ENCODE measurements around the gene TMC6. TPM values are rescaled to one million over a fixed set of nuclear protein-coding genes. Genes with fewer than 3 reads are reported as not detected.
"Not testable (repeated sequence)": the region's sequence is repeated elsewhere in the genome, so short reads cannot be mapped to it uniquely, and the experiment has no call there.

The TMC6 gene, protein sequence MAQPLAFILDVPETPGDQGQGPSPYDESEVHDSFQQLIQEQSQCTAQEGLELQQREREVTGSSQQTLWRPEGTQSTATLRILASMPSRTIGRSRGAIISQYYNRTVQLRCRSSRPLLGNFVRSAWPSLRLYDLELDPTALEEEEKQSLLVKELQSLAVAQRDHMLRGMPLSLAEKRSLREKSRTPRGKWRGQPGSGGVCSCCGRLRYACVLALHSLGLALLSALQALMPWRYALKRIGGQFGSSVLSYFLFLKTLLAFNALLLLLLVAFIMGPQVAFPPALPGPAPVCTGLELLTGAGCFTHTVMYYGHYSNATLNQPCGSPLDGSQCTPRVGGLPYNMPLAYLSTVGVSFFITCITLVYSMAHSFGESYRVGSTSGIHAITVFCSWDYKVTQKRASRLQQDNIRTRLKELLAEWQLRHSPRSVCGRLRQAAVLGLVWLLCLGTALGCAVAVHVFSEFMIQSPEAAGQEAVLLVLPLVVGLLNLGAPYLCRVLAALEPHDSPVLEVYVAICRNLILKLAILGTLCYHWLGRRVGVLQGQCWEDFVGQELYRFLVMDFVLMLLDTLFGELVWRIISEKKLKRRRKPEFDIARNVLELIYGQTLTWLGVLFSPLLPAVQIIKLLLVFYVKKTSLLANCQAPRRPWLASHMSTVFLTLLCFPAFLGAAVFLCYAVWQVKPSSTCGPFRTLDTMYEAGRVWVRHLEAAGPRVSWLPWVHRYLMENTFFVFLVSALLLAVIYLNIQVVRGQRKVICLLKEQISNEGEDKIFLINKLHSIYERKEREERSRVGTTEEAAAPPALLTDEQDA
- 50.5 and 69.0 TPM in 2 replicates for total RNA-seq (2014; rRNA removed; shearing (Covaris generic))

DNA sequence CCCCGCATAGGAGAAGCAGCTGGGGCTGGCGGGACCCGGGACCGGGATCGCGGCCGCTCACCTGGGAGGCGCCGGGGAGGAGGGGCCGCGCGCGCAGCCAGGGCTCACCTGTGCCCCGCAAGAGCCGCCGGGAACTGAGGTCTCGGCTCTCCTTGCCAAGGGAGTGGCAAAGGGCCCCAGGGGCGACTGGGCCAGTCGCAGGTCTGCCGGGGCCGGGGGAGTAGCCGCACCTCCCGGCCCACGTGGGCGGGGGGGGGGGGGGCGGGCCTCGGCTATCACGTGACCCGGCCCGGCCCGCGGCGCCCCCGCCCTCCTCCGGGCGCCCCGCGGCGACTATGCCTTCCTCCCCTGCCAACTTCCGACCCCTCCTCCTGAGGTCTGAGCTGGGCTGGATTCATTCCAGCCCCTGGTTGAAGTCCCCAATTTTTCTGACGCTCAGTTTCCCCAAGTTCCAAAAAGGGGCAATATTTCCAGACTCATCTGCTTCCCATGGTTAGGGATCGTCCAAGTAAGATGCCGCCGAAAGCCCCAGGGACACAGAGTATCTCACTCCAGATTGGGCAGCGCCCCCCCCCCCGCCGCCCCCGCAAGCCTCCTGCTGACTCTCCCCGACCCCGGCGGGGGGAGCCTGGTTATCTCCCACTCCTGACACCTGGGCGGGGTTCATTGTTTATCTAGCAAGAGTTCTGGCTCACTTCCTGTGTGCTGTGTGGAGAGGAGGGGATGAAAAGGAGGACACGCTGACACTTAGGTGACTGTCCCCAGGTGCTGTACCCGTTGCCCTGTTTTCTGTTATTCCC, at the start of gene TMC6:
TSS of gene TMC6 (minus strand) at position 205 of the 800 bp plus-strand sequence. CDS start 1,923 bp downstream, outside the sequence.
- DNase-seq (ENCODE audit: low spot score), result no peak

DNA sequence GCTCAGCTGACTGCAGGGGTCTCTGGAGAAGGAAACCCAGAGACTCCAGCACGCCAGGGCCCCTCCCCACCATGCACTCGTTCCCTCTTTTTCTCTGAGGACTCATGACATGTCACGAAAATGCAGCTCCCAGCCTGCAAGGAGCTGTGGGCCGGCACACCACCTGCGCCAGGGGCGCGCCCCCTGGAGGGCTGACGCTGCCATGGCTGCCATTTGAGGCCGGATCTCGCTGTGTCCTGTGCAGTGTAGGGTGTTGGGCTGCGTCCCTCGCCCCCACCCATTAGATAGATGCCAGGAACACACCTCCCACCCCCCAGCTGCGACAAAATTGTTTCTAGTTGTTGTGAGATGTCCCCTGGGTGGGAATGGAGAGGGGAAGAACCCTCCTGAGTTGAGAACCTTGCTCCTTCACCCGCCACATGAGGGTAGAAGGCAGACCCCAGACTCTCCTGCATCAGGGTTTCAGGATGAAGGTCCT, 48.0 kb upstream of the TMC6 start:
- no peak for DNase-seq (ENCODE audit: low spot score)
- in situ Hi-C loops (cut with HindIII; ENCODE audit: low sequenced_read_pairs), result no loop called here

More for the DNA sequence above, at the start of gene TMC6:
- in situ Hi-C loops (cut with HindIII; ENCODE audit: low sequenced_read_pairs), result no loop called here

DNA sequence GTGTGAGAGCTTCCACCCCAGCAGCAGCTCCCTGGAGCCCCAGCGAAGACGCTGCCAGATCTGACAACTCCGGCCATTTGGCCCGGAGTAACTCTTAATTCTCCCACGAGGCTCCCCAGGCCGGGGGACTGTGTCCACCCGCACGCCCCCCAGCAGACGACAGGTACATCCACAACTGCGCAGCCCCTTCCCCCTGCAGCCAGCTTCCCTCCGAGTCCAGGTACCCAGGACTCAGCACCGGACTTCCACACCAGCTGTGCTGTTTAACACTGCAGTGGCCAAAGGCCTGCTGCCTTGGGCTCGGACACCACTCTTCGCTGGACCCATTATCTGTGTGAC, 47.1 kb upstream of the TMC6 start:
- no peak for DNase-seq (ENCODE audit: low spot score)
- in situ Hi-C loops (cut with HindIII; ENCODE audit: low sequenced_read_pairs), result no loop called here

DNA sequence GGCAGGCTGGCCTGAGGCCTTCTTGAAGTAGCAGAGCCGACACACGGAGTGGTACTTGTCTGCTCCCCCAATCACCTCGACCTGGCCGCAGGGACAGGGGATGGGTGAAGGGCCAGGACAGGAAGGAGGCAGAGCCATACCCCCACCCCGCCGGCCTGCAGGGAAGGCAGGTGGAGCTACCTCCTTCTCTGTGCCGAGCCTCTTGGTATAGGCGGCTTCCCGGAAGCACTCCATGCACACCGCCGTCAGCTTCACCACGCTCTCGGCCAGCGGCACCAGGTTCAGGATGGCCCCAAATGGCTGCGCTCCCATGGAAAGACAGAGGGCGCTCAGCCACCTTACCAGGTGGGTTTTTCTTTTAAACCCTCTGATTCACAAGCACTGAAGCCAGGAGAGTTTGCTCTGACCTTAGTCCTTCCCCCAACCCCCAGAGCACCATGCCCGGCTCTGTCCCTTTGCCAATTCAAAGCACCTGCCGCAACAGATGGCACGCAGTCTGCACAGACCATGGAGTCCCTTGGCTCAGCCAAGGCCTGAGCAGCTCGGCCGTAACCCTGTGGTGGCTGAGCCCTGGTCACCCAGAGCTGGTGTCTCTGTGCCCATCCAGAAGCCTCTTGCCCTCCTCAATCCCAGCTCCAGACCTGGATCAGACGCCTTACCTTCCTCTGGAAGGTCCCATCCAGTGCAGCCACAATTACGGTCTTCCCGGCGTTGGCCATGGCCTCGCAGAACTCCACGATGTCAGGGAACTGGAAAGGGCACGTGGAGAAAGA, 46.5 kb upstream of the TMC6 start:
- peak; percentile 96 for DNase-seq (ENCODE audit: low spot score)
- in situ Hi-C loops (cut with HindIII; ENCODE audit: low sequenced_read_pairs), result no loop called here

DNA sequence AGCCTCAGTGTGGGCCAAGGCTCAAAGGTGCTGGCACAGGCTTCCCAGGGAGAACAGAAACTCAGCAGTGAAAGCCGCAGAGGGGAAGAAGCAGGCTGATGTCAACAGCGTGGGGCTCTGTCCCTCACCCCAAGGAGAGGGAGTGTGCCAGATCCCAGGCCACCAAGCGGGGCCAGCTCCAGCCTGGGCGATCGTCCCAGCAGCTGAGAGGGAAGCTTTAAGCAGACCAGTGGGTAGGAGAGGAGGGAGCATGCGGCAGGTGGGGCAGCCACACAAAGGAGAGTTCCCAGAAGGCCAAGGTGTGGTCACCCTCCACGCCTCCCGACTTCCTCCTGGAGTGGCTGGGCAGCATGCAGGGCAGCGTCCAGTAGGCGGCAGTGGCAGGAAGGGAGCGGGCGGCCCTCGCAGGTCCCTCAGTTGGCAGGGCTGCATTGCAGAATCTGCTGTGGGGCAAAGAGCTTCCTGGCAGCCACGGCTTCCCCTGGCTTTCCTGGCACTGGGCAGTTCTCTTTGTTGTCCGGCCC, 45.9 kb upstream of the TMC6 start:
- peak; percentile 96 for DNase-seq (ENCODE audit: low spot score)
- in situ Hi-C loops (cut with HindIII; ENCODE audit: low sequenced_read_pairs), result no loop called here

DNA sequence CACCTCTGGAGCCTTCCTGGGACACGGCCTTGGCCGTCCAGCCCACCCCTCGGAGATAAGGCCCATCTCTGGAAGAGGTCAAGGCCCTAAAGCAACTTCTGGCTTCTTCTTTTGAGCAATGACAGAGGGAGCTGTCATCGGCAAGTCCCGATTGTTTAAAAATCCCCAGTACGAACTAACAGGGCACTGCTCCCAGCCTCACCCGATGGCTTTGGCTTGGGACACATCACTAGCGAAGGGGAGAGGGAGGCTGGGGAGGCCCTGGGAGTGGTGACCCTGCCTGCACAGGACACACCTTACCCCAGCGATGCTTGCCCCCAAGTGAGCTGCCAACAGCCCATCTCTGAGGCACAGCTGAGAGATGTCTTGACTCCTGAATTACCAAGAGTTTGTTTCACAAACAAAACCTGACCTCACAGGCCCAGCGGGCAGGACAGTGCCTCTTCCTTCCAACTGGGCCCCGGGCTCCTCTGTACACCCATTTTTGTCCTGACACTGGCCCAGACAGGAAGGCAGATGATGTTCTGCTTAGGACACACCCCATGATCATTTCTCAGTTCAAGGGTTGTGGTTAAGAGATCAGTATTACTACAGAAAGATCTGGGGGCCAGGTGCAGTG, 44.7 kb upstream of the TMC6 start:
- in situ Hi-C loops (cut with HindIII; ENCODE audit: low sequenced_read_pairs), result no loop called here
- DNase-seq (ENCODE audit: low spot score), result no peak

DNA sequence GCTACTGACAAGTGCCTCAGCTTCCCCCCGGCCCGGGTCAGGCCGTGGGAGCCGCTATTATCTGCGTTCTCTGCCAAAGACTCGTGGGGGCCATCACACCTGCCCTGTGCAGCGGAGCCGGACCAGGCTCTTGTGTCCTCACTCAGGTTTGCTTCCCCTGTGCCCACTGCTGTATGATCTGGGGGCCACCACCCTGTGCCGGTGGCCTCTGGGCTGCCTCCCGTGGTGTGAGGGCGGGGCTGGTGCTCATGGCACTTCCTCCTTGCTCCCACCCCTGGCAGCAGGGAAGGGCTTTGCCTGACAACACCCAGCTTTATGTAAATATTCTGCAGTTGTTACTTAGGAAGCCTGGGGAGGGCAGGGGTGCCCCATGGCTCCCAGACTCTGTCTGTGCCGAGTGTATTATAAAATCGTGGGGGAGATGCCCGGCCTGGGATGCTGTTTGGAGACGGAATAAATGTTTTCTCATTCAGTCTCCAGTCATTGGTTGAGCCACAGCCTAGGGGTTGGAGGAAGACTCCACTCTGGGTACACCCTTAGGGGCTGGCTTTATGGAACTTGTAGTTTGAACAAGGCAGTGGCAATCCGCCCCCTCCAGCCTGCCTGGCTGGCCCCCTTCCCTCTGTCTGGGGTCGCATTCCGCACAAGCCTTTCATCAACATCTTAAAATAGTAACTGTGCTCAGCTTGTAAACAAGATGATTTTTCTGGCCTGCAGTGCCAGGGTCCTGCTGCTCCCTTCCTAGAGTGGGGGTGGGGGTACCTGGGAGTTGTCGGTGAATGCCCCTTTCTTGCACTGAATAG, 43.9 kb upstream of the TMC6 start:
- DNase-seq (ENCODE audit: low spot score), result no peak
- in situ Hi-C loops (cut with HindIII; ENCODE audit: low sequenced_read_pairs), result no loop called here

DNA sequence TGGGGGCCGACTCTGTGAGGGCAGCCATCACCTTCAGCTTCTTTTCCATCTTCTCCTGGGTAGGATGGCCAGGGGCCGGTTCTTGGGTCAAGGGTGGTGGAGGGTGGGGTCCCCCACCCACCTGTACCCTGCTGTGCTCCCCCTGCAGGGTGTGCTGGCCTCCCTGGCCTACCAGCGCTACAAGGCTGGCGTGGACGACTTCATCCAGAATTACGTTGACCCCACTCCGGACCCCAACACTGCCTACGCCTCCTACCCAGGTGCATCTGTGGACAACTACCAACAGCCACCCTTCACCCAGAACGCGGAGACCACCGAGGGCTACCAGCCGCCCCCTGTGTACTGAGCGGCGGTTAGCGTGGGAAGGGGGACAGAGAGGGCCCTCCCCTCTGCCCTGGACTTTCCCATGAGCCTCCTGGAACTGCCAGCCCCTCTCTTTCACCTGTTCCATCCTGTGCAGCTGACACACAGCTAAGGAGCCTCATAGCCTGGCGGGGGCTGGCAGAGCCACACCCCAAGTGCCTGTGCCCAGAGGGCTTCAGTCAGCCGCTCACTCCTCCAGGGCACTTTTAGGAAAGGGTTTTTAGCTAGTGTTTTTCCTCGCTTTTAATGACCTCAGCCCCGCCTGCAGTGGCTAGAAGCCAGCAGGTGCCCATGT, 43.2 kb upstream of the TMC6 start:
- DNase-seq (ENCODE audit: low spot score); in situ Hi-C loops (cut with HindIII; ENCODE audit: low sequenced_read_pairs): not testable (repeated sequence)

DNA sequence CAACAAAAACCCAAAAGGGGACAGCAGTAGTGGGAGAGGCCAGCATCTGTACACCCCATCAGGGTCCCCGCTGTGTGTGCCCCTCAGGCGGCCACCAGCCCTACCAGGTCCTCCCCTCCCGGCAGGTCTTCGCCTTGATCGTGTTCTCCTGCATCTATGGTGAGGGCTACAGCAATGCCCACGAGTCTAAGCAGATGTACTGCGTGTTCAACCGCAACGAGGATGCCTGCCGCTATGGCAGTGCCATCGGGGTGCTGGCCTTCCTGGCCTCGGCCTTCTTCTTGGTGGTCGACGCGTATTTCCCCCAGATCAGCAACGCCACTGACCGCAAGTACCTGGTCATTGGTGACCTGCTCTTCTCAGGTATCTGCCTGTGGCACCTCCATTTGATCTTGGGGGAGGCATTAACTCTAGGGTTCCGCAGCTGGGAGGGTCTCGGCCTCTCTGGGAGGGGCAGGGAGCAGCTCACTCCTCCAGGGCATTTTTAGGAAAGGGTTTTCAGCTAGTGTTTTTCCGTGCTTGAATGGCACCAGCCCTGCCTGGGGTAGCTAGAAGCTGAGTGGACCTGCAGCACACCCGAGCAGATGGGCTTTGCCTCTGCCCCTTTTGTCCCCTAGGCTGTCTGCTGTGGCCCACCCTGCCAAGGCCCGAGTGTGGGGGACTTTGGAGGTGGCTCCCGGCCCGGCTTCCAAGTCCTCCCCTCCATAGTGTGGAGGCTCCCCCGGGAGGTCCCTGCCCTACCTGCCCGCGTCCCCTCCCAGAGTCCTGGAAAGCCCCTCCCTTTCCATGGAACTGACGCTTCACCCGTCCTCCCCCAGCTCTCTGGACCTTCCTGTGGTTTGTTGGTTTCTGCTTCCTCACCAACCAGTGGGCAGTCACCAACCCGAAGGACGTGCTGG, 42.4 kb upstream of the TMC6 start:
- DNase-seq (ENCODE audit: low spot score), result no peak
- in situ Hi-C loops (cut with HindIII; ENCODE audit: low sequenced_read_pairs), result no loop called here

DNA sequence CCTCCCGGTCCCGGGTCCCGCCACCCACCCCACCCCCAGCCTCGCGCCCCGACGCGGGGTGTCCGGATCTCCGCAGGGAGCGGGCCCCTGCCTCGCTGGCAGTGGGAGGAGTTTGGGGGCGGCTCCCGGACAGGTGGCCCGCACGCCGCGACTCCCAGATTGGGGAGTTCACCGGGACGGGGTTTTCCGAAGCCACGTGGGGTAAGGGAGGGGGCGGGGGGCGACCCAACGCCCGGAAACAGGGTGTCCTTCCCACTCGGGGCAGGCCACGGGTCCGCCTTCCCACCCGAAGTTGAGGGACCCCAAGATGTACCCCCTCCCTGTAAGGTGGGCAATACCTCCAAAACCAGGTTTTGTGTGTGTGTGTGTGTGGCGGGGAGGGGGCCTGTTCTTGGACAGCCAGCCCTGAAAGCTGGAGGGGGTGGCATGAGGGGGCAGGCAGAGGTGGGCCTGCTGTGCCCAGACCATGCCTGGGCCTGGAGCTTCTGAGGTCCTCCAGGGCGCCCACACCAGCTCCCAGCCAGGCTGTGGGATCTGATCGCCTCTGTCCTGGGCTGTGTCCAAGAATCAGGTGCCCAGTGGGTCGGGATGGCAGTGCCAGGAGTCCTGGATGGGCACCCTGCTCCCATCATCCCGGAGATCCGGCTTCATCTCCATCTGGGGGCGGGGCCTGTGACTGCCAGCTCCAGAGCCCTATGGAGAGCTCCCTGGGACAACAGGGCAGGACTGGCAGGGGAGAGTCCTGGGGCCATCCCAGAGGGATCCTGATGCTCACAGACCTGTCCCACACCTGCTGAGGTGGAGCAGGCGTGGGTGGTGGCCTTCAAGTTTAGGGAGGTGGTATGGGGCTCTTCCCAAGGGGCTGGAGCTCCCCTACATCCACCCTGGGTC, 40.6 kb upstream of the TMC6 start:
- DNase-seq (ENCODE audit: low spot score), result peak; percentile 66

DNA sequence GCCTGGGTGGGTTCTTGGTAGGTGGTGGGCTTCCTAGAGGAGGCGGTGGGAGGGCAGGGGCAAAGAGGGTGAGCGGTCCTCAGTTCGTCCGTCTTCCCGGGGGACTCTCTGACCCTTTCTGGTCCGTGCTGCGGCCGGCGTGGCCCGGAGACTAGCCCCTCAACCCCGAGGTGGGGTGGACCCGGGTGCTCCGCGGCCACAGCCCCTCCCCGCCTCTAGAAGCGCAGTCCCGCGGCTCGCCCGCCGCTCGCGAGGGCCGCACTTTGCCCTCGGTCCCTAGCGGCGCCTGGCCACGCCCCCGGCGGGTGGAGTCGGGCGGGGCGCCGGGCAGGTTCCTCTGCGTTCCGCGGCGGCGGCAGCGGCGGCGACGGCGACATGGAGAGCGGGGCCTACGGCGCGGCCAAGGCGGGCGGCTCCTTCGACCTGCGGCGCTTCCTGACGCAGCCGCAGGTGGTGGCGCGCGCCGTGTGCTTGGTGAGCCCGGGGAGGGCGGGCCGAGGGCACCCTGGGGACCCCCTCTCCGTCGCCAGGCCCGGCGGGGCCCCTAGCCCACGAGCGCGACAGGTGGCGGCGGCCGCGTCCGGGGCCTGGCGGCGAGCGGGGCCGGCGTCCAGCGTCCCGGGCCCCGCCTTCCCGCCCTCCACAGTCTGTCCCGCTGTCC, 39.8 kb upstream of the TMC6 start, which contains the start of gene SYNGR2:
TSS of gene SYNGR2 (plus strand) at position 340 of the 661 bp plus-strand sequence. CDS start at position 376, 36 bp downstream.
- in situ Hi-C loops (cut with HindIII; ENCODE audit: low sequenced_read_pairs), result no loop called here
- peak; percentile 76 for DNase-seq (ENCODE audit: low spot score)

More for the DNA sequence above, 40.6 kb upstream of the TMC6 start:
- in situ Hi-C loops (cut with HindIII; ENCODE audit: low sequenced_read_pairs), result no loop called here

DNA sequence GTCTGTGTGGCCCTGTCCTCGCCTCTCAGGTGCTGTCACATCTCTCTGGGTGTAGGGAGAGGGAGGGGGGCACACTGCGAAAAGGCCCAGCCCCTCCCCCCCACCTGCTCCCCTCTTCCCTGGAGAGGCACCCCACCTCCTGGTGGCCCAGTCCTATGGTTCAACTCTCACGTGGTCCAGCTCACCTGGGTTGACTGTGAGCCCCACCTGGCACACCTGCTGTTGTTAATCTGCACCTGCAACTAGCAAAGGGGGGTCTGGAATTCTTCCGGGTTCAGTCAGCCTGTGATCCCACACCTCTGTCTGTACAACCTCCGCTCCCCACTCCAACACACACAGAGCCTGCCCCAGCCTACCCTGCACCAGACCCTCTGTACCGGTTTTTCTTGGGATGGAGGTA, 37.9 kb upstream of the TMC6 start:
- in situ Hi-C loops (cut with HindIII; ENCODE audit: low sequenced_read_pairs), result no loop called here
- DNase-seq (ENCODE audit: low spot score), result no peak

DNA sequence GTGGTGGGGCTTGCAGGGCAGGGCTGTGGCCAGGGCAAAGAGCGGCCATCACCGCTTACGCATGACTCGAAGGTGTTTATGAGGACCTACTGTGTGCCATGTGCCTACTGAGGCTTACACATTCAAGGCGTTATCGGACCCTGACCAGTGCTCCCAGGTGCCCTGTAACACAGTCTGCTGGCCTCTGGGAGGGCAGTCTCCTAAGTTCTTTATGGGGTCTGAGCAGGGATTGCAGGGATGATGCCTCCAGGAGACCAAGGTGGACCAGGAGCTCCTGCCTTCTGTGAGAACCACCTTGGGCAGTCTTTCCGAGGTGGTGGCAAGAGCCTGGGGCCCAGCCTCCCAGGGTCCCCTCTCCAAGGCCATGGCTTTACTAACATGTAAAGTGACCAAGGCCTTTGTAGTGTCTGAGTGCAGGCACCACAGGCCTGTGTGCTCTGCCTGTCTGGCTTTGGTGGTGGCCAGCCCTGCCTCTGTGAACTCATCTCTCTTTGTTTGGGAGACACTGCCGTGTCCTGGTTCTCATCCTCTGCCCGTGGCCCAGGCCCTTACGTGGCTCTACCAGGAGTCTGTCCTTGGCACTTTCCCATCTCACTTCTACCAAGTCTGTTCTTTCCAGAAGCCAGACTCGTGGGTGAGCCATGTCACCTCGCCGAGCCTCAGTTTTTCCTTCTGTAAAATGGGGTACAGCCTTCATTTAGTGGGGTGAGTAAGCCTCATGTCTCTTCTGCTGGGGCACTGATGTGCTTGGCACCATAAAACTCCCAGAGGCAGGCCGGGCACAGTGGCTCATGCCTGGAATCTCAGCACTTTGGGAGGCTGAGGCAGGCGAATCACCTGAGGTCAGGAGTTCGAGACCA, 36.4 kb upstream of the TMC6 start:
- in situ Hi-C loops (cut with HindIII; ENCODE audit: low sequenced_read_pairs), result no loop called here
- DNase-seq (ENCODE audit: low spot score), result no peak

All from G401 (cell line).